GM21381 (cell line): ENCODE measurements around the gene ZNF287.

Experiments used
- ATAC-seq: cut with Tn5 transposase; IDR thresholded peaks from one replicate; pipeline ENCODE4 v1.9.1; 2021; ENCODE audit warnings: mild to moderate bottlenecking, moderate library complexity; ENCODE audit not compliant: unreplicated experiment

Gene ZNF287

GRCh38 chr17:16517477-16517876 lies 51.5 kb downstream of the ZNF287 start:
- ATAC-seq = no peak

GRCh38 chr17:16516594-16517051 lies 52.4 kb downstream of the ZNF287 start:
- ATAC-seq = no peak

- no peak for ATAC-seq
Observed at GRCh38 chr17:16515933-16516332, 53.1 kb downstream of the ZNF287 start.

- ATAC-seq = no peak
Observed at GRCh38 chr17:16513873-16514272, 55.1 kb downstream of the ZNF287 start.

DNA sequence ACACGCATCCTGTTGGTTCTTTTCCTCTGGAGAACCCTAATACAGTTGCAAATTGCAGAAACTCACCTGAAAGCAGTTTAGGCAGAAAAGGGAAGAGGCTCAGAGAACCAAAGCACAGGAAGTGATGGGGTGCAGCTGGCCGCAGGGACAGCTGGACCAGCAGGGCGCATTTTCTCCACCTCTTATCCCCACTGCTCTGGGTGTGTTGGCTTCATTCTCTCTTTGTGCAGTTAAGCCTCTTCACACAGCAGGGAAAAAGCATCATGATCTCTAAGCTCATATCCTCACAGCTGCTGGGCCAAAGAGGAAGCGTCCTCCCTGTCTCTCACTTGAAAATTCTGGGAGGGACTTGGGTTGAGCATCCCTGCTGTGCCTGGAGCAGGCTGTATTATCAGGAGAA lies 57.0 kb downstream of the ZNF287 start:
- ATAC-seq = no peak

DNA sequence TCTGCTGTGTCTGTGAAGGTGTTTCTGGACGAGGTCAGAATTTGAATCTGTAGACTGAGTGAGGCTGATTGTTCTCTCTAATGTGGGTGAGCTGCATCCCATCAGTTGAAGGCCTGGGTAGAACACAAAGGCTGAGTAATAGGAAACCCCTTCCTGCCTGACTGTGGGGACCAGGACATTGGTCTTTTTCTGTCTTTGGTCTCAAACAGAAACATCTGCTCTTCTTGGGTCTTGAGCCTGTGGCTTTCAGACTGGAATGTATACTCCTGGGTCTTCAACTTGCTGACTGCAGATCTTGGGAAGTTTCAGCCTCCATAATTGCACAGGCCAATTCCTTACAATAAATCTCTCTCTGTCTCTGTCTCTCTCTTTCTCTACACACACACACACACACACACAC lies 57.4 kb downstream of the ZNF287 start:
- no peak for ATAC-seq

- ATAC-seq = no peak
Observed at GRCh38 chr17:16507918-16508533, 61.0 kb downstream of the ZNF287 start.

DNA sequence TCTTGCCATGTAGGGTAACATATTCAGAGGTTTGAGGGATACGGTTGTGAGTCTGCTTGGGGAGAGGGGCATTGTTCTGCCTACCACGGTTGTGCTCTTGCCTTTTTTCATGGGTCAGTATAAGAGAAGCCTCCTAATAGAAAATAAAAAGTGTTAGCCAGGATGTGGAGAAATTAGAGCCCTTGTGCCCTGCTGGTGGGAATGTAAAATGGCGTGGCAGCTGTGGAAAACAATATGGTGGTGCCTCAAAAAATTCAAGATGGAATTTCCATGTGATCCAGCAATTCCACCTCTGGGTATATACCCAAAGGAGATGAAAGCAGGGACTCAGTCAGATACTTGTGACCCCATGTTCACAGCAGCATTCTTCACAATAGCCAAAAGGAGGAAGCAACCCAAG lies 62.8 kb downstream of the ZNF287 start:
- ATAC-seq = no peak

DNA sequence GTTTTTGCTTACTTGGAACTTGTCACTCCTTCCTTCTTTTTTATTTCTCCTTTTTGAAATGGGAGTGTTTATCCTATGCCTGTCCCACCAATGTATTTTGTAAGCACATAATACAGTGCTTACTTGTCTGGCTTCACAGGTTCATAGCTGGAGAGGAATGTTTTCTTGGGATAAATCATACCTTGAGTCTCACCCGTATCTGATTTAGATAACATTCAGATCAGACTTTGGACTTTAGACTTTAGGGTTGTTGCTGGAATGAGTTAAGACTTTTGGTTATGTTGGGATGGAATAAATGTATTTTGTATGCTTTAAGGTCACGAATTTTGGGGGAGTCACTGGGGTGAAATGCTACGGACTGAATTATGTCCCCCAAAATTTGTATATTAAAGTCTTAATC lies 64.0 kb downstream of the ZNF287 start:
- no peak for ATAC-seq
